ENCODE measurements around the gene GEMIN5.
A peak's percentile ranks its signal among the peaks of the same experiment; 100 is the strongest.

The GEMIN5 gene

DNA sequence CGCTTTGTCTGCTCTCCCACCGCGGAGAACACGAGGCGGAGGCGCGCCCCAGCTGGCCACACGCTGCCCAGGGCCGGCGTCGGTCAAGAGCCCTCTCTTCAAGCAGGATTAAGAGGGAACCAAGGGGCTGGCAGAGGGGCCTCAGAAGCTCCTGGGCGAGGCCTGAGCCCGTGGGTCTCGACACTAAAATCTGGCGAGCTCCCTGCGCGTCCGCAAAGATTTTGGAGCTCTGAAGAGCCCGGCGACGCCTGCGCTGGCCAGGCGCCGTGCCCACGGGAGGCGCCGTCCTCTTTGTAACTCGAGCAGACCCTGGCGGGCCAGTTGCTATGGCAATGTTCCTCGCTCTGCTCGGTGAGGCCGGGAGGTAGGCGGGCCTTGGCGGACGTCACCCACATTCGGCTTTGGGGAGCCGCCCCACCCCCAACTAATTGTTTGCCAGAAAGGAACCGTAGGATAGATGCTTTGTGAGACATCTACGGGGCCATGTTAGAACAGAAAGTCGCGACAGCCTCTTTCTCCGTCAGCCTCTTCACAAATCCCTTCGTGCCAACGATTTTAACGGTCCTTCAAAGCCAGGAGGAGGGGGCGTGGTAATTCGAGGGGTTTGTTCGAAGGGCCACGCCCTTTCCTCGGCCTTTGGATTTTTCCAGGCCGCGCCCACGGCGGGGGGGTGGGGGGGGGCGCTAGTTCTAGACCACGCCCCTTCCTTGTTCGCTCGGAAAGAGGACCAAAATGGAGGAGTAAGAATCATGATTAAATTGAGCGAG, 80.3 kb downstream of the GEMIN5 start:
- no peak for TF ChIP-seq CTCF (conservative IDR thresholded peaks at IDR 0.05; ENCODE audit: low read depth, low read length)
- H3K79me2 ChIP-seq (ENCODE audit: insufficient read depth, low read depth), result peaks cover 36% of the 10 kb centered on the region
- no peak overlapping the region for H3K4me3 ChIP-seq (IDR thresholded peaks at IDR 0.05; ENCODE audit: insufficient read depth, low read depth, low read length)
- peak overlapping the region; percentile 84 for H3K4me2 ChIP-seq
- peak overlapping the region; percentile 69 for H2AFZ ChIP-seq (ENCODE audit: low read depth)
- no peaks in the 10 kb centered on the region; the same call in 1 of the 2 replicates for H4K20me1 ChIP-seq (ENCODE audit: insufficient read depth)
- no peaks in the 10 kb centered on the region for H3K27me3 ChIP-seq (ENCODE audit: insufficient read depth, low read depth)
- peaks cover 33% of the 10 kb centered on the region for H3K4me1 ChIP-seq (ENCODE audit: low read depth, poor library complexity, severe bottlenecking)
- H3K36me3 ChIP-seq (ENCODE audit: insufficient read depth), result no peaks in the 10 kb centered on the region
- H3K27ac ChIP-seq, result peak overlapping the region; percentile 88
- peak overlapping the region; percentile 86 for H3K9ac ChIP-seq

DNA sequence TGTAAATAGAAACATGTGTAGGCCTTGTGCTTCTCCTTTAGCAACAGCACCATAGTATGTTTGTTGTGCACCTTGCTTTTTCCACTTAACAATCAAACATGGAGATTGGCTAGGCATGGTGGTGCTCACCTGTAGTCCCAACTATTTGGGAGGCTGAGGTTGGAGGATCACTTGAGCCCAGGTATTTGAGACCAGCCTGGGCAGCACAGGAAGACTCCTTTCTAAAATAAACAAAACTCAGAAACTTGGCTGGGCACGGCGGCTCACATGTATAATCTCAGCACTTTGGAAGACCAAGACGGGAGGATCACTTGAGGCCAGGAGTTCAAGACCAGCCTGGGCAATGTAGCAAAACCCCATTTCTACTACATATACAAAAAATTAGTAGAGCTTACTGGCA, 86.7 kb downstream of the GEMIN5 start:
- H3K9ac ChIP-seq, result no peak overlapping the region
- no peaks in the 10 kb centered on the region for H3K79me2 ChIP-seq (ENCODE audit: insufficient read depth, low read depth)
- H3K27me3 ChIP-seq (ENCODE audit: insufficient read depth, low read depth), result no peaks in the 10 kb centered on the region
- H3K4me1 ChIP-seq (ENCODE audit: low read depth, poor library complexity, severe bottlenecking), result no peaks in the 10 kb centered on the region
- H3K27ac ChIP-seq, result no peak overlapping the region
- no peak for TF ChIP-seq CTCF (conservative IDR thresholded peaks at IDR 0.05; ENCODE audit: low read depth, low read length)
- H4K20me1 ChIP-seq (ENCODE audit: insufficient read depth), result no peaks in the 10 kb centered on the region
- no peaks in the 10 kb centered on the region for H3K36me3 ChIP-seq (ENCODE audit: insufficient read depth)
- H3K4me3 ChIP-seq (IDR thresholded peaks at IDR 0.05; ENCODE audit: insufficient read depth, low read depth, low read length), result no peak overlapping the region
- no peak overlapping the region for H2AFZ ChIP-seq (ENCODE audit: low read depth)
- no peak overlapping the region for H3K4me2 ChIP-seq

DNA sequence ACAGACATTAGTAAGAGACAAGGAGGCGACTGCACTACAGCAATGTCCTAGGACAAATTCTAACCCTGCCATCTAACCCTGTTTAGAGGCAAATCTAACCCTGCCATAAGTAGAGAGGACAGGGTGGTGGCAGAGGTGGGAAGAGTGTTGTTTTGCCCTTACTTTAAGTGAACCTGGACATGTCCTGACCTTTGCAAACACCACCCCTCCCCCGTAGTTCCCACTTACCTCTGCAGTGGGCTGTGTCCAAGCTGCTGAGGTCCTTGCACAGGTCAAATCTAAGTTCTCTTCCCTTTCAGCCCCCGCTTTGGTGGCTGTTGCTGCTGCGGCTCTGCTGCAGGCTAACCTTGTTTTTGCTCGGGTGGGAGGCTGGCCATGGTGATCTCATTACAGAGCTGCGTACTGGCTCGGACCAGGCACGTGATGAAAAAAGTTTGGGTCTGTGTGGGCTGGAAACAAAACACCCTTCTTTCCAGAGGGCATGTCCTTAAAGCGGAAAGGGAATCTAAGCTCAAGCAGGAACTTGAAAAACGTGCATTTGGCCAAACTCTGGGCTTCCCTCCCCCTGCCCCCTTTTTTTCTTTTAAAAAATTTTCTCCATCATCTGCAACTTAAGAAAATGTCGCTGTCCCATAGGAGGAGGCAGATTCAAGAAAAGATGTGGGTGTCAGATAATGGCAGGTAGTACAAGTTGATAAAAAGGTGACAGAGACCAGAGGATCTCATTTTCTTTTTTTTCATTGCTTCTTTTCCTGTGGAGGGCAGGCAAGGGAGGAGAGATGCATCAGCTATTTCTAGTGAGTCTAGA, 87.6 kb downstream of the GEMIN5 start, which contains the start of gene FAXDC2:
FAXDC2 (minus strand) TSS at position 349 of the 808 bp plus-strand sequence. CDS start 12,425 bp downstream, outside the sequence.
- Histone ChIP-seq H4K20me1 (ENCODE audit: insufficient read depth) (no peaks in the 10 kb centered on the region), H3K4me3 (IDR thresholded peaks at IDR 0.05; ENCODE audit: insufficient read depth, low read depth, low read length) (no peak within 1 kb of the TSS), H3K27me3 (ENCODE audit: insufficient read depth, low read depth) (no peaks in the 10 kb centered on the region), H3K36me3 (ENCODE audit: insufficient read depth) (no peaks in the 10 kb centered on the region), H3K9ac (no peak within 1 kb of the TSS), H3K4me2 (no peak within 1 kb of the TSS), H2AFZ (ENCODE audit: low read depth) (no peak within 1 kb of the TSS), H3K4me1 (ENCODE audit: low read depth, poor library complexity, severe bottlenecking) (no peaks in the 10 kb centered on the region), H3K27ac (no peak within 1 kb of the TSS), H3K79me2 (ENCODE audit: insufficient read depth, low read depth) (no peaks in the 10 kb centered on the region)
- TF ChIP-seq CTCF (conservative IDR thresholded peaks at IDR 0.05; ENCODE audit: low read depth, low read length), result no peak

DNA sequence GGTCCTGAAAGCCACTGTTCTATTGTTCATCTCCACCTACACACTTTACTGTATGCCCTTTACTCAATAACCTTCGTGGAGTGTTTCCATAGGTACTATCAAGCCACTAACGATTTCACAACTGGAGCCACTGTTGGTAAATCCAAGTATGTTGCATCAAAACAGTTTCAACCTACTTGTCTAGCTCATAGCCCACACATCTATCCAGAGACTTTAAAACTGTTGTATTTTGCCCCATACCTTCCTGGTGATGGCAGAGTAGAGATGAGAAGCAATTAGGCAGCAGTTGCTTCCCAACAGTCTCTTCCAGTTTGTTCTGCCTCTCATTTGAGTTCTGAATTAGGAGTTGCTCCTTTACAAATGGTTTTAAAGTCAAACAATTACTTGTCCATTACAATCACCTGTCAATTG, 88.2 kb downstream of the GEMIN5 start:
- Histone ChIP-seq H2AFZ (ENCODE audit: low read depth) (no peak overlapping the region), H3K9ac (no peak overlapping the region), H4K20me1 (ENCODE audit: insufficient read depth) (no peaks in the 10 kb centered on the region), H3K4me3 (IDR thresholded peaks at IDR 0.05; ENCODE audit: insufficient read depth, low read depth, low read length) (no peak overlapping the region), H3K79me2 (ENCODE audit: insufficient read depth, low read depth) (no peaks in the 10 kb centered on the region), H3K27me3 (ENCODE audit: insufficient read depth, low read depth) (no peaks in the 10 kb centered on the region), H3K4me1 (ENCODE audit: low read depth, poor library complexity, severe bottlenecking) (no peaks in the 10 kb centered on the region), H3K4me2 (no peak overlapping the region), H3K36me3 (ENCODE audit: insufficient read depth) (no peaks in the 10 kb centered on the region), H3K27ac (no peak overlapping the region)
- TF ChIP-seq CTCF (conservative IDR thresholded peaks at IDR 0.05; ENCODE audit: low read depth, low read length), result no peak

All from KMS-11 (cell line).